Measurements from ENCODE around the gene MERTK. TPM values are rescaled to one million over a fixed set of nuclear protein-coding genes. Genes with fewer than 3 reads are reported as not detected.

Gene MERTK
- total and polyA plus RNA-seq, 10 of the 15 experiments (the other 5 are each of a cell fraction or from before 2014, with no cell fraction given) = 0.13 to 30.6 (median 0.50) TPM

DNA sequence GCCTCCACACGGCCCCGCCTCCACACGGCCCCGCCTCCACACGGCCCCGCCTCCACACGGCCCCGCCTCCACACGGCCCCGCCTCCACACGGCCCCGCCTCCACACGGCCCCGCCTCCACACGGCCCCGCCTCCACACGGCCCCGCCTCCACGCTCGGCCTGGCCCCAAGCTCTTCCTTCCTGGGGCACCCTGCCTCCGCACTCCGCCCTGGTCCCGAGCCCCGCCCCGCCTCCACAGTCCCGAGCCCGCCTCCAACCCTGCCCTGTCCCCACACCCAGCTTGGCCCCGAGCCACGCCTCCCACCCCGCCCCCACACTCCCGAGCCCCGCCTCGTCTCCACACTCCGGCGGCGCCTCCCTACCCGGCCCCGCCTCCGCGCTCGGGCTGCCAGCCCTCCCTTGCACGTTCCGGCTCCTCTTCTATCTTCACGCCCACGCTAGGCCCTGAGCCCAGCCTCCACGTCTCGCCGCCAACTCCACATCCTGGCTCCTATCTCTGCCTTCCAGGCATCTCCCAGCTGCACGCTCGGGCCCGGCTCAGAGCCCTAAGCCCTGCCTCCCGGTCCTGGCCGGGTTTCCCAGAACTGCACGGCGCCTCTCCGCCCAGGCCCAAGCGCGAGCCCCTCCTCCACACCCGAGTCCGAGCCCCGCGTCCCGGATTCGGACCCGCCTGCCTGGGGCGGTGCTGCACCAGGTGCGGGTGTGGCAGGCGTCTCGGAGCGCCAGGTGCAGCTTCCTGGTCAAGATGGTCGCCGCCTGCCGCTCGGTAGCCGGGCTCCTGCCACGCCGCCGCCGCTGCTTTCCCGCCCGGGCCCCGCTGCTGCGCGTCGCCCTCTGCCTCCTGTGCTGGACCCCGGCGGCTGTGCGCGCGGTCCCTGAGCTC, 156.7 kb downstream of the MERTK start, which contains the start of gene TMEM87B (continued):
- TF ChIP-seq, protein P1, sequence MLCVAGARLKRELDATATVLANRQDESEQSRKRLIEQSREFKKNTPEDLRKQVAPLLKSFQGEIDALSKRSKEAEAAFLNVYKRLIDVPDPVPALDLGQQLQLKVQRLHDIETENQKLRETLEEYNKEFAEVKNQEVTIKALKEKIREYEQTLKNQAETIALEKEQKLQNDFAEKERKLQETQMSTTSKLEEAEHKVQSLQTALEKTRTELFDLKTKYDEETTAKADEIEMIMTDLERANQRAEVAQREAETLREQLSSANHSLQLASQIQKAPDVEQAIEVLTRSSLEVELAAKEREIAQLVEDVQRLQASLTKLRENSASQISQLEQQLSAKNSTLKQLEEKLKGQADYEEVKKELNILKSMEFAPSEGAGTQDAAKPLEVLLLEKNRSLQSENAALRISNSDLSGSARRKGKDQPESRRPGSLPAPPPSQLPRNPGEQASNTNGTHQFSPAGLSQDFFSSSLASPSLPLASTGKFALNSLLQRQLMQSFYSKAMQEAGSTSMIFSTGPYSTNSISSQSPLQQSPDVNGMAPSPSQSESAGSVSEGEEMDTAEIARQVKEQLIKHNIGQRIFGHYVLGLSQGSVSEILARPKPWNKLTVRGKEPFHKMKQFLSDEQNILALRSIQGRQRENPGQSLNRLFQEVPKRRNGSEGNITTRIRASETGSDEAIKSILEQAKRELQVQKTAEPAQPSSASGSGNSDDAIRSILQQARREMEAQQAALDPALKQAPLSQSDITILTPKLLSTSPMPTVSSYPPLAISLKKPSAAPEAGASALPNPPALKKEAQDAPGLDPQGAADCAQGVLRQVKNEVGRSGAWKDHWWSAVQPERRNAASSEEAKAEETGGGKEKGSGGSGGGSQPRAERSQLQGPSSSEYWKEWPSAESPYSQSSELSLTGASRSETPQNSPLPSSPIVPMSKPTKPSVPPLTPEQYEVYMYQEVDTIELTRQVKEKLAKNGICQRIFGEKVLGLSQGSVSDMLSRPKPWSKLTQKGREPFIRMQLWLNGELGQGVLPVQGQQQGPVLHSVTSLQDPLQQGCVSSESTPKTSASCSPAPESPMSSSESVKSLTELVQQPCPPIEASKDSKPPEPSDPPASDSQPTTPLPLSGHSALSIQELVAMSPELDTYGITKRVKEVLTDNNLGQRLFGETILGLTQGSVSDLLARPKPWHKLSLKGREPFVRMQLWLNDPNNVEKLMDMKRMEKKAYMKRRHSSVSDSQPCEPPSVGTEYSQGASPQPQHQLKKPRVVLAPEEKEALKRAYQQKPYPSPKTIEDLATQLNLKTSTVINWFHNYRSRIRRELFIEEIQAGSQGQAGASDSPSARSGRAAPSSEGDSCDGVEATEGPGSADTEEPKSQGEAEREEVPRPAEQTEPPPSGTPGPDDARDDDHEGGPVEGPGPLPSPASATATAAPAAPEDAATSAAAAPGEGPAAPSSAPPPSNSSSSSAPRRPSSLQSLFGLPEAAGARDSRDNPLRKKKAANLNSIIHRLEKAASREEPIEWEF (IDR thresholded peaks at IDR 0.05; ENCODE audit: insufficient replicate concordance, low read depth, low read length) = no peak
- TF ChIP-seq ASH2L (IDR thresholded peaks at IDR 0.05; ENCODE audit: borderline replicate concordance, low read depth) = no peak
- peak; percentile 90 to 94 for TF ChIP-seq BHLHE40 (IDR thresholded peaks at IDR 0.05; ENCODE audit: borderline replicate concordance in 1 of 2, low read depth in 2 of 2, low read length in 1 of 2)
- TF ChIP-seq JUNB (IDR thresholded peaks at IDR 0.05) = no peak
- TF ChIP-seq, protein P2, sequence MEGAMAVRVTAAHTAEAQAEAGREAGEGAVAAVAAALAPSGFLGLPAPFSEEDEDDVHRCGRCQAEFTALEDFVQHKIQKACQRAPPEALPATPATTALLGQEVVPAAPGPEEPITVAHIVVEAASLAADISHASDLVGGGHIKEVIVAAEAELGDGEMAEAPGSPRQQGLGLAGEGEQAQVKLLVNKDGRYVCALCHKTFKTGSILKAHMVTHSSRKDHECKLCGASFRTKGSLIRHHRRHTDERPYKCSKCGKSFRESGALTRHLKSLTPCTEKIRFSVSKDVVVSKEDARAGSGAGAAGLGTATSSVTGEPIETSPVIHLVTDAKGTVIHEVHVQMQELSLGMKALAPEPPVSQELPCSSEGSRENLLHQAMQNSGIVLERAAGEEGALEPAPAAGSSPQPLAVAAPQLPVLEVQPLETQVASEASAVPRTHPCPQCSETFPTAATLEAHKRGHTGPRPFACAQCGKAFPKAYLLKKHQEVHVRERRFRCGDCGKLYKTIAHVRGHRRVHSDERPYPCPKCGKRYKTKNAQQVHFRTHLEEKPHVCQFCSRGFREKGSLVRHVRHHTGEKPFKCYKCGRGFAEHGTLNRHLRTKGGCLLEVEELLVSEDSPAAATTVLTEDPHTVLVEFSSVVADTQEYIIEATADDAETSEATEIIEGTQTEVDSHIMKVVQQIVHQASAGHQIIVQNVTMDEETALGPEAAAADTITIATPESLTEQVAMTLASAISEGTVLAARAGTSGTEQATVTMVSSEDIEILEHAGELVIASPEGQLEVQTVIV (IDR thresholded peaks at IDR 0.05; ENCODE audit: borderline replicate concordance, partially characterized antibody) = no peak
- peak; percentile 24; the same call in 1 of the 2 replicates for TF ChIP-seq TAF1 (IDR thresholded peaks at IDR 0.05; ENCODE audit: borderline replicate concordance, low read depth, low read length)
- TF ChIP-seq NFXL1 (IDR thresholded peaks at IDR 0.05; ENCODE audit: borderline replicate concordance) = no peak
- no peak for TF ChIP-seq NFYA (IDR thresholded peaks at IDR 0.05; ENCODE audit: borderline replicate concordance, low read depth, low read length)
- no peak for TF ChIP-seq RAD21 (IDR thresholded peaks at IDR 0.05; ENCODE audit: insufficient read depth, low read depth, low read length)
- TF ChIP-seq KAT2A (conservative IDR thresholded peaks at IDR 0.05; ENCODE audit: control insufficient read depth, low read depth, low read length) = no peak
- TF ChIP-seq, protein P3, sequence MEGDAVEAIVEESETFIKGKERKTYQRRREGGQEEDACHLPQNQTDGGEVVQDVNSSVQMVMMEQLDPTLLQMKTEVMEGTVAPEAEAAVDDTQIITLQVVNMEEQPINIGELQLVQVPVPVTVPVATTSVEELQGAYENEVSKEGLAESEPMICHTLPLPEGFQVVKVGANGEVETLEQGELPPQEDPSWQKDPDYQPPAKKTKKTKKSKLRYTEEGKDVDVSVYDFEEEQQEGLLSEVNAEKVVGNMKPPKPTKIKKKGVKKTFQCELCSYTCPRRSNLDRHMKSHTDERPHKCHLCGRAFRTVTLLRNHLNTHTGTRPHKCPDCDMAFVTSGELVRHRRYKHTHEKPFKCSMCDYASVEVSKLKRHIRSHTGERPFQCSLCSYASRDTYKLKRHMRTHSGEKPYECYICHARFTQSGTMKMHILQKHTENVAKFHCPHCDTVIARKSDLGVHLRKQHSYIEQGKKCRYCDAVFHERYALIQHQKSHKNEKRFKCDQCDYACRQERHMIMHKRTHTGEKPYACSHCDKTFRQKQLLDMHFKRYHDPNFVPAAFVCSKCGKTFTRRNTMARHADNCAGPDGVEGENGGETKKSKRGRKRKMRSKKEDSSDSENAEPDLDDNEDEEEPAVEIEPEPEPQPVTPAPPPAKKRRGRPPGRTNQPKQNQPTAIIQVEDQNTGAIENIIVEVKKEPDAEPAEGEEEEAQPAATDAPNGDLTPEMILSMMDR (IDR thresholded peaks at IDR 0.05 in 2 of 3, conservative IDR thresholded peaks at IDR 0.05 in 1 of 3; ENCODE audit: control insufficient read depth in 2 of 3, extremely low read depth in 1 of 3, insufficient read depth in 1 of 3, low read depth in 3 of 3, low read length in 3 of 3) = no peak
- TF ChIP-seq, protein P4, sequence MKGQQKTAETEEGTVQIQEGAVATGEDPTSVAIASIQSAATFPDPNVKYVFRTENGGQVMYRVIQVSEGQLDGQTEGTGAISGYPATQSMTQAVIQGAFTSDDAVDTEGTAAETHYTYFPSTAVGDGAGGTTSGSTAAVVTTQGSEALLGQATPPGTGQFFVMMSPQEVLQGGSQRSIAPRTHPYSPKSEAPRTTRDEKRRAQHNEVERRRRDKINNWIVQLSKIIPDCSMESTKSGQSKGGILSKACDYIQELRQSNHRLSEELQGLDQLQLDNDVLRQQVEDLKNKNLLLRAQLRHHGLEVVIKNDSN (IDR thresholded peaks at IDR 0.05; ENCODE audit: borderline replicate concordance, extremely low read length, insufficient read depth, low read depth, low read length) = no peak
- peak; percentile 79; the same call in 1 of the 2 replicates for TF ChIP-seq TCF3 (IDR thresholded peaks at IDR 0.05; ENCODE audit: borderline replicate concordance, insufficient read depth, low read depth, low read length)

Measured in GM12878 (cell line).